H1 (cell line): ENCODE measurements around the gene SMIM41. TPM values are rescaled to one million over a fixed set of nuclear protein-coding genes. Genes with fewer than 3 reads are reported as not detected.

Source experiments
- polyA plus RNA-seq, 7 experiments: library from polyadenylated mRNA; depleted of rRNA in 3 of 7; stranded (reverse) in 5 of 7; unstranded in 2 of 7; fragments of >200 nt in 5 of 7; fragments of 200-250 nt in 2 of 7; gene quantifications; 1 replicate in 5 of 7; 2 replicates in 1 of 7; 4 replicates in 1 of 7; pipeline versions ENCODE4 v1.2.1 to v1.2.3, GENCODE V29; 2011 to 2013; ENCODE audit warnings: missing spikeins in 2 of 7, mixed read lengths in 2 of 7
- total RNA-seq: library from RNA; stranded (reverse); fragmentation: NEBNext Ultra II Directional; extraction: Animal tissue kit (Norgen Biotek cat#: 25700); gene quantifications from 2 replicates; pipeline ENCODE4 v1.2.1, GENCODE V29; 2021
- TF ChIP-seq, protein P1 (sequence below): fragments of 300-600 bp; sonication (generic); IDR thresholded peaks from 2 replicates; pipeline ENCODE4 v1.7.1; 2012; ENCODE audit warnings: low read length, moderate library complexity, mild to moderate bottlenecking, inconsistent platforms; ENCODE audit not compliant: insufficient replicate concordance

SMIM41 gene
- total and polyA plus RNA-seq, 2 of the 8 experiments (the other 6 are each of a cell fraction or from before 2014, with no cell fraction given) = 0.28 to 0.98 TPM

DNA sequence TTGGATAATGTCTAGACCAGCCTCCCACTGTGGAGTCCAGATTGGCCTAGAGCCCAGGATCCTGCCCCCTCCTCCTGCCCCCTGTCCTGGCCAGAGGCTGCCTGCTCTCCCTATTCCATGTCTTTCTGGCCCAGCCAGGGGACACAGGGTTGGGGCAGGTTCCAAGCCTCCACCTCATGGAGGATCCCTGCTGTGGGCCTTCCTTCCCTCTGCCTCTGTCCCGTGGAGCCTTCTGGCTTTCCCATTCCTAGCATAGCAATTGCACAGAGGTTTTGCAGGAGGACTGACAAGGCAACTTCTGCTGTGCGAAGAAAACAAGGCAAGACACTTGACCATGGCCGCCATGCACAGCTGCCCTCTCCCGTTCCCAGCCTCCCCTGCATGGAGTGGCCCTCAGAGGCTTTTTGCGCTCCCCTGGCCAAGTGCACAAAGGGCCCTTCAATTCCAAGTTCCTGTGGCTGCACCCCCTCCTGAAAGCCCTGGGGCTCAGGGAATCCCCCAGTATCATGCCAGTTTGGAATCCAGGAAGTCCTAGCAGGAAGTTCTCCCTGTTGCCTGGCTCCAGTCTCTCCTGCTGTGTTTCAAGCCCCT, 70.2 kb downstream of the SMIM41 start (continued):
- TF ChIP-seq, protein P1, sequence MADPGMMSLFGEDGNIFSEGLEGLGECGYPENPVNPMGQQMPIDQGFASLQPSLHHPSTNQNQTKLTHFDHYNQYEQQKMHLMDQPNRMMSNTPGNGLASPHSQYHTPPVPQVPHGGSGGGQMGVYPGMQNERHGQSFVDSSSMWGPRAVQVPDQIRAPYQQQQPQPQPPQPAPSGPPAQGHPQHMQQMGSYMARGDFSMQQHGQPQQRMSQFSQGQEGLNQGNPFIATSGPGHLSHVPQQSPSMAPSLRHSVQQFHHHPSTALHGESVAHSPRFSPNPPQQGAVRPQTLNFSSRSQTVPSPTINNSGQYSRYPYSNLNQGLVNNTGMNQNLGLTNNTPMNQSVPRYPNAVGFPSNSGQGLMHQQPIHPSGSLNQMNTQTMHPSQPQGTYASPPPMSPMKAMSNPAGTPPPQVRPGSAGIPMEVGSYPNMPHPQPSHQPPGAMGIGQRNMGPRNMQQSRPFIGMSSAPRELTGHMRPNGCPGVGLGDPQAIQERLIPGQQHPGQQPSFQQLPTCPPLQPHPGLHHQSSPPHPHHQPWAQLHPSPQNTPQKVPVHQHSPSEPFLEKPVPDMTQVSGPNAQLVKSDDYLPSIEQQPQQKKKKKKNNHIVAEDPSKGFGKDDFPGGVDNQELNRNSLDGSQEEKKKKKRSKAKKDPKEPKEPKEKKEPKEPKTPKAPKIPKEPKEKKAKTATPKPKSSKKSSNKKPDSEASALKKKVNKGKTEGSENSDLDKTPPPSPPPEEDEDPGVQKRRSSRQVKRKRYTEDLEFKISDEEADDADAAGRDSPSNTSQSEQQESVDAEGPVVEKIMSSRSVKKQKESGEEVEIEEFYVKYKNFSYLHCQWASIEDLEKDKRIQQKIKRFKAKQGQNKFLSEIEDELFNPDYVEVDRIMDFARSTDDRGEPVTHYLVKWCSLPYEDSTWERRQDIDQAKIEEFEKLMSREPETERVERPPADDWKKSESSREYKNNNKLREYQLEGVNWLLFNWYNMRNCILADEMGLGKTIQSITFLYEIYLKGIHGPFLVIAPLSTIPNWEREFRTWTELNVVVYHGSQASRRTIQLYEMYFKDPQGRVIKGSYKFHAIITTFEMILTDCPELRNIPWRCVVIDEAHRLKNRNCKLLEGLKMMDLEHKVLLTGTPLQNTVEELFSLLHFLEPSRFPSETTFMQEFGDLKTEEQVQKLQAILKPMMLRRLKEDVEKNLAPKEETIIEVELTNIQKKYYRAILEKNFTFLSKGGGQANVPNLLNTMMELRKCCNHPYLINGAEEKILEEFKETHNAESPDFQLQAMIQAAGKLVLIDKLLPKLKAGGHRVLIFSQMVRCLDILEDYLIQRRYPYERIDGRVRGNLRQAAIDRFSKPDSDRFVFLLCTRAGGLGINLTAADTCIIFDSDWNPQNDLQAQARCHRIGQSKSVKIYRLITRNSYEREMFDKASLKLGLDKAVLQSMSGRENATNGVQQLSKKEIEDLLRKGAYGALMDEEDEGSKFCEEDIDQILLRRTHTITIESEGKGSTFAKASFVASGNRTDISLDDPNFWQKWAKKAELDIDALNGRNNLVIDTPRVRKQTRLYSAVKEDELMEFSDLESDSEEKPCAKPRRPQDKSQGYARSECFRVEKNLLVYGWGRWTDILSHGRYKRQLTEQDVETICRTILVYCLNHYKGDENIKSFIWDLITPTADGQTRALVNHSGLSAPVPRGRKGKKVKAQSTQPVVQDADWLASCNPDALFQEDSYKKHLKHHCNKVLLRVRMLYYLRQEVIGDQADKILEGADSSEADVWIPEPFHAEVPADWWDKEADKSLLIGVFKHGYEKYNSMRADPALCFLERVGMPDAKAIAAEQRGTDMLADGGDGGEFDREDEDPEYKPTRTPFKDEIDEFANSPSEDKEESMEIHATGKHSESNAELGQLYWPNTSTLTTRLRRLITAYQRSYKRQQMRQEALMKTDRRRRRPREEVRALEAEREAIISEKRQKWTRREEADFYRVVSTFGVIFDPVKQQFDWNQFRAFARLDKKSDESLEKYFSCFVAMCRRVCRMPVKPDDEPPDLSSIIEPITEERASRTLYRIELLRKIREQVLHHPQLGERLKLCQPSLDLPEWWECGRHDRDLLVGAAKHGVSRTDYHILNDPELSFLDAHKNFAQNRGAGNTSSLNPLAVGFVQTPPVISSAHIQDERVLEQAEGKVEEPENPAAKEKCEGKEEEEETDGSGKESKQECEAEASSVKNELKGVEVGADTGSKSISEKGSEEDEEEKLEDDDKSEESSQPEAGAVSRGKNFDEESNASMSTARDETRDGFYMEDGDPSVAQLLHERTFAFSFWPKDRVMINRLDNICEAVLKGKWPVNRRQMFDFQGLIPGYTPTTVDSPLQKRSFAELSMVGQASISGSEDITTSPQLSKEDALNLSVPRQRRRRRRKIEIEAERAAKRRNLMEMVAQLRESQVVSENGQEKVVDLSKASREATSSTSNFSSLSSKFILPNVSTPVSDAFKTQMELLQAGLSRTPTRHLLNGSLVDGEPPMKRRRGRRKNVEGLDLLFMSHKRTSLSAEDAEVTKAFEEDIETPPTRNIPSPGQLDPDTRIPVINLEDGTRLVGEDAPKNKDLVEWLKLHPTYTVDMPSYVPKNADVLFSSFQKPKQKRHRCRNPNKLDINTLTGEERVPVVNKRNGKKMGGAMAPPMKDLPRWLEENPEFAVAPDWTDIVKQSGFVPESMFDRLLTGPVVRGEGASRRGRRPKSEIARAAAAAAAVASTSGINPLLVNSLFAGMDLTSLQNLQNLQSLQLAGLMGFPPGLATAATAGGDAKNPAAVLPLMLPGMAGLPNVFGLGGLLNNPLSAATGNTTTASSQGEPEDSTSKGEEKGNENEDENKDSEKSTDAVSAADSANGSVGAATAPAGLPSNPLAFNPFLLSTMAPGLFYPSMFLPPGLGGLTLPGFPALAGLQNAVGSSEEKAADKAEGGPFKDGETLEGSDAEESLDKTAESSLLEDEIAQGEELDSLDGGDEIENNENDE = no peak
